GM19193 (cell line): ENCODE measurements around the gene AHSG.

ENCODE experiments used
- POLR2A ChIP-seq: IDR thresholded peaks from 4 replicates; pipeline ENCODE4 v1.6.1; 2011; ENCODE audit not compliant: insufficient read depth, insufficient read length; ENCODE audit errors: extremely low read depth

AHSG gene

GRCh38 chr3:186589856-186590579 is 22.8 kb upstream of the AHSG start:
- TF ChIP-seq POLR2A, result no peak

GRCh38 chr3:186590580-186591295 is 22.1 kb upstream of the AHSG start:
- no peak for TF ChIP-seq POLR2A

- no peak for TF ChIP-seq POLR2A
These were observed 20.2 kb upstream of the AHSG start for GRCh38 chr3:186592682-186593081.

GRCh38 chr3:186593862-186594261 is 19.0 kb upstream of the AHSG start:
- TF ChIP-seq POLR2A, result no peak

- no peak for TF ChIP-seq POLR2A
These were observed 18.2 kb upstream of the AHSG start for GRCh38 chr3:186594591-186595113.

GRCh38 chr3:186596568-186597287 is 16.1 kb upstream of the AHSG start:
- TF ChIP-seq POLR2A, result no peak

- no peak for TF ChIP-seq POLR2A
These were observed 14.6 kb upstream of the AHSG start for GRCh38 chr3:186598108-186598784.

GRCh38 chr3:186598794-186599141 is 14.1 kb upstream of the AHSG start:
- TF ChIP-seq POLR2A, result no peak

GRCh38 chr3:186599142-186599784 is 13.6 kb upstream of the AHSG start:
- no peak for TF ChIP-seq POLR2A

GRCh38 chr3:186599785-186600166 is 13.1 kb upstream of the AHSG start:
- TF ChIP-seq POLR2A, result no peak

- no peak for TF ChIP-seq POLR2A
These were observed 12.0 kb upstream of the AHSG start for GRCh38 chr3:186600896-186601295.

- TF ChIP-seq POLR2A, result no peak
These were observed 9.7 kb upstream of the AHSG start for GRCh38 chr3:186603159-186603558.

GRCh38 chr3:186605078-186605477 is 7.8 kb upstream of the AHSG start:
- TF ChIP-seq POLR2A, result no peak

- no peak for TF ChIP-seq POLR2A
These were observed 7.0 kb upstream of the AHSG start for GRCh38 chr3:186605561-186606545.

GRCh38 chr3:186608624-186609215 is 4.1 kb upstream of the AHSG start:
- TF ChIP-seq POLR2A, result no peak
